Measurements from ENCODE around the gene ZFHX3. TPM values are rescaled to one million over a fixed set of nuclear protein-coding genes. Genes with fewer than 3 reads are reported as not detected.

Gene ZFHX3
- total RNA-seq, 1 donor from 2014 or later: 6.7 TPM

DNA sequence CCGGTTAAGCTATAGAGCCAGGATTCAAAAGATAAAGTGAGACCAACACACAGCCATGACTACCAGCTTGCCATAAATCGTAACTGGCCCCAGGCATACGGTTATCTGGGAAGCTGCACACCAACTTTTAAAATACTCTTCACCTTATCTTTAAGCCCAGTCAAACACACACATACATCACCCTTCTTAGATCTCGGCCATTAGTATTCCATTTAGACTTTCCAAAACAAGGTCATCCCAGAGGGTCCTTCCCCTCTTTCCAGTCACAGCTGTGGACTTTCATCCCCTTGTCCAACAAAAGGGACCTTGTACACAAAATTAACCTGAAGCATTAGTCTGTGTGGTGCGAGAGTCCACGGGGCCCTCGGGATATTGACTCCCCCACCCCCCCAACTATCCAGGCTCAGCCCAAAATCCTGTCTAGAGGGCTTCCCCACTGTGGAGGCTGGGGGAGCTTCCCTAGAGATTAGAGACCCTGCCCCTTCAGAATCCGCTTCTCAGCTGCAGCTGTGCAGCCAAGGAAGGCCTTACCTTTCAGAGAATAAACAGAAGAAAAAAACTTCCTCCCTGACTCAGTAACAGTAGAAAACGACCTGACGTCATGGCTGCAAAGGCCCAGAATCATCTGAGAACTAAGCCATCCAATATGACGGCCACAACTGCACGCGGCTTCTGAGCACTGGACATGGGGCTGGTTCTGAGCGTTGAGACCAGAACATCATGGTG lies 9.9 kb downstream of the ZFHX3 start:
- no peak for DNase-seq

DNA sequence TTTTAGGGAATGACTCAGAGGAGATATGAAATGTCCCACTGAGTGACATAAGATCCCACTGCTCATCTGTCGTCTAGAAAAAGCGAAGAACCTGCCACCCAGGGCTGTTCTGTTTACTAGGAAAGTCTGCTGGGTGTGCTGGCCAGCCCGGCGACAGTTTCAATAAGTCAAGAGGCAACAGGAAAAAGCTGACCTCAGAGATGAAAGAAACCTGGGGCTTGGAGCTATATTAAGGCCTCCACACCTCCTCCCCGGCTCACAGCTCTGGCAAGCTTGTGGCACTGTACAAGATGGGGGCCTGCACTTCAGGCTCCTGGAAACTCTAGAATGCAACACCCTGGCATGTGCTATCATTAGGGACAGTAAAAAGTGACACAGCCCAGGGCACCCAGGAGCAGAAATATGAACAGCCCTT lies 10.6 kb downstream of the ZFHX3 start:
- DNase-seq: no peak

DNA sequence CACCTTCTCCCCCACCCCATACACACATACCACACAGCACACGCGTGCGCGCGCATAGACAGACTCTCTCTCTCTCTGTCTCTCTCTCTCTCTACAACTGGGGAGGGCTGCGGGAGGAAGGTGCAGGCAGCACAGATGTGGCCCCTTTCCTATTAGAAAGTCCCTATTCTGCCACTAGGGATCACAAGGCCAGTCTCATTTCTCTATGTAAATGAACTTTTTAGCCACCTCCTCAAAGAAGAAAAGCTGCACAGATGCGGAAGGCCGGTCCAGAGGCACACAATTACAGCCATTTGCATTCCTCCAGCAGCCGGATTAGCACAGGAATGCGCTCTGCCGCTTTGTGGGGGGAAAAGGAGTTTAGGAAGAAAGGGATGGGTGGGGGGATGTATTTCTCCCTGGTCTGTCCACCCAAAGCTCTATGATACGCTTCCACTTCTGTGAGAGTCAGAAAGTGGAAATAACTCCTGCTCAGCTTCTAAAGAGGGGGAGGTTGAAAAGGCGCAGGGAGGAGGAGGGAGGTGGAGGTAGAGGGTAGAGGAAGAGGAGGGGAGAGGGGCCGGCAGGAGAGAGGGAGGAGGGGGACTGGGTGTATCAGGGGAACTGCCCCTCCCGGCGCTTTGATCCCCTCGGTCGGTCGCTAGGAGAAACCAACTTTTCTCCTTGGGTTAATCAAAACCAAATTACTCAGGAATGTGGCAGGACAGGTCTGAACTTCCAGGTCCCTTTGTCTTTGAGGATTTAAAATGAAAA lies 11.7 kb downstream of the ZFHX3 start:
- no peak for DNase-seq

DNA sequence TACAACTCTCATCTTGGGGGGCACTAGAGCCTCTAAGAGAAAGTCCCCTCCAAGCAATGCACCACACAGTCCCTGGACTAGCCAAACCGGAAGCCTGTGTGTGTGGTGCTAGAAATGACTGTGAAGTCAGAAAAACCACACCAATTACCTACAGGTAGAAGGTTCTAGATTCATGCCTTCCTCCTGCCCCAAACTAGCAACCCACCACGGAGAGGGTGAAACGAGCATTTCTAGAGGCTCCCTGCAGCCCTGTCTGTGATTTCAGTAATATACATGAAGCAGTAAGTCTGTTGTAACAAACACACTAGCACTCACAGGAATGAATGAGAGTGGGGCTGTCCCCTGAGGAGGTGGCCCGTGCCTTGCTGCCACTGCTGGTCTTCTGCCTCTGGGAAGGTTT lies 13.6 kb downstream of the ZFHX3 start:
- no peak for DNase-seq

DNA sequence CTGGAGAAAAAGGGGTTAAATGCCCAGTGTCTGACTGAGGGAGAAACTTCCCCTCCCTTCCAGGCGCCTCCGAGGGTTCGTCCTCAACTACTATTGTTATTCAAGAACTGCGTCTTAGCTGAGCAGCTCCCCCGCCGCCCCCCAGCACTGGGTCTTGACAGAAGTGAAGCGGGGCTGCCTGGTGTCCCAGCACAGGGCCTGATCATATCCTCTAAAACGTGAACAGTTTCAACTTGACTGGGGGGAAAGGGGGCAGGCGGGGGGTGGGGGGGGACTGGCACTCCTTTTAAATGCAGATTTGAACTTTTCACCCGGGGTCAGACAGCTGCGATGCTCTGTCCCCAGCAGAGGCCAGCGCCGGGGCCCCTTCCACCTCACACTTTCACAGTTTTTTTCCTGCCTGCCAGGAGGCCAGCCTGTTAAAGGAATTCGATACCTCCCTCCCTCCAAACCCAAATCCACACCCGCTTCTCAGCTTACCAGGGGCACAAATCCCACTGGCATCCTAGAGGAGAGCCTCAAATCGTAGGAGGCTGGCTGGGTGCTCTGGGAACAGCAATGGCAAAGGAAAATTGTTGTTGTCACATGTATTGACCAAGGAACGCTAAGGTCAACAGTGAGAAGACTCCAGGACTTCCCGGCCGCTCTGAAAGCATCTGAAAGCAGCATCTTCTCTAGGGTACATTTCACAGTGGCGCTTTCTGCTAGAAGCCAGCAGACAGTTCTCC lies 14.5 kb downstream of the ZFHX3 start:
- no peak for DNase-seq

DNA sequence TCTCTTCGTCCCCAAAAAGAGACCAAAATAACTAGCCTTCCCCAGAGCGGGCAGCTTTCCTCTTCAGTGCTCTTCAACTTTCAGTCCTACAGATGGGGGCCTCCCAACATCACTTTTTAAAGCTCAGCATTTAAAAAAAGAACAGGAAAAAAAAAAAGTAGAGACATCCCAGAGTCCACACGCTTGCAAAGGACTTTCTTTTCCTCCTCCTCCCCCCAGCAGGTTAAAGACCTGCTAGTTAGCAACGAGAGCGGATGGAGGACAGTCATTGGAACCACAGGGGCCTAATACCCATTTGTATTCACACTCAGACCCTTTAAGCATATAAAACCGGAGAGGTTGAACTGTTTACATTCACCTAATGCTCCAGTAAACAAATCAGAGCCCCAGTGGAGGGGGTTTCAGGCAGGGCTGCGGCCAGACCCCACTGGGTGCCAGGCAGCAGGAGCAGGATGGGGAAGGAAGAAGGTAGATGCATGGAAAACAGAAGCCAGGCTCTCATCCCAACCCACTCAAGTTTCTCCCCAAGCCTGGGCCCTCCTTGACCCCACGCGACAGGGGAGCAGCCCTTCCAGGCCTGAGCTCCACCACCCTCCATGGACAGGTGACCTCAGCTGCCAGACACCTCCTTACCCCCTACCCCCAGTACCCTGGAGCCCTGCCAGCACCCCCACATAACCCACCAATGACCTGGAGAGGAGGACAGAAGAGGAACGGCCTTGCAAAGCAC lies 15.2 kb downstream of the ZFHX3 start:
- DNase-seq: no peak

DNA sequence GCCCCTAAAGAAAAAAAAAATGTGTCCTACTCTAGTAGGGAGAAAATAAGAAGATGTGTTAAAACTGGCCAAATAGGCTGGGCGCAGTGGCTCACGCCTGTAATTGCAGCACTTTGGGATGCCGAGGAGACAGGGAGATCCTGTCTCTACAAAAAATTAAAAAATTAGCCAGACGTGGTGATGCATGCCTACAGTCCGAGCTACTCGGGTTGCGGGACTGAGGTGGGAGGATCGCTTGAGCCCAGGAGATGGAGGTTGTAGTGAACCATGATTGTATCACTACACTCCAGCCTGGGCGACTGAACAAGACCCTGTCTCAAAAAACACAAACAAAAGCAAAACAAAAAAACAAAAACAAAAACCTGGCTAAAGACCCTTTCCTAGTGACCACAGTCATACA lies 15.9 kb downstream of the ZFHX3 start:
- no peak for DNase-seq

DNA sequence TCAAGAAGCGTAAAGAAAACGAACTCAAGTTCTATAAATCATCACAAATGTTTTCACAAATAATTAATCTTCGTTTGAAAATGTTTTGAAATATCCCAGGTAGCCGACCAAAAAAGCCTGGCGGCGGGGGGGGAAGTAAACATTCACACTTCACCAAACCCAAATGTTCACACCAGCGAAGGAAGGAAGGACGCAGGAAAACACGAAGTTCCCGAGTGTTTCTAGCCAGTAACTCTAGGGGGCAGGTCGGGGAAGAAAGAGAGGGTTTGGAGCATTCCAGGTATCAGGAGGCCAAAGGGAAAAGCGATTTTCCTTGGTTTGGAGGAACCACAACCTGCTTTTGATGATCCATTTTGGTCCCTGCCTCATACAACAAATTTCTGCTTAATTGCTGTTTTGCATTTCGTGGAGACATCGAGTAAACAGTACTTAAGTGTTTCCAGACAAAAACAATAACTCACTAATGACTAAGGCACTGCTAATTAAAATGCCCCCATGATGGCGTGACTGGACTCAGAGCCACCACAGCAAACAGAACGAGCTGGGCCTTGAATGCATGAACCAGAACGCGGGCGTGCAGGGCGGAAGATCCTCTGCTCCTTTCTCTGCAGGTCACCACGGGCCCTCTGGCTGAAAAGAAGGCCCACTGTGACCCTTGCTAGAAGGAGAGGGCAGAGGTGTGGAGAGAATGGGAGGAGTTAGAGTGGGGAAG lies 16.6 kb downstream of the ZFHX3 start:
- DNase-seq: no peak

DNA sequence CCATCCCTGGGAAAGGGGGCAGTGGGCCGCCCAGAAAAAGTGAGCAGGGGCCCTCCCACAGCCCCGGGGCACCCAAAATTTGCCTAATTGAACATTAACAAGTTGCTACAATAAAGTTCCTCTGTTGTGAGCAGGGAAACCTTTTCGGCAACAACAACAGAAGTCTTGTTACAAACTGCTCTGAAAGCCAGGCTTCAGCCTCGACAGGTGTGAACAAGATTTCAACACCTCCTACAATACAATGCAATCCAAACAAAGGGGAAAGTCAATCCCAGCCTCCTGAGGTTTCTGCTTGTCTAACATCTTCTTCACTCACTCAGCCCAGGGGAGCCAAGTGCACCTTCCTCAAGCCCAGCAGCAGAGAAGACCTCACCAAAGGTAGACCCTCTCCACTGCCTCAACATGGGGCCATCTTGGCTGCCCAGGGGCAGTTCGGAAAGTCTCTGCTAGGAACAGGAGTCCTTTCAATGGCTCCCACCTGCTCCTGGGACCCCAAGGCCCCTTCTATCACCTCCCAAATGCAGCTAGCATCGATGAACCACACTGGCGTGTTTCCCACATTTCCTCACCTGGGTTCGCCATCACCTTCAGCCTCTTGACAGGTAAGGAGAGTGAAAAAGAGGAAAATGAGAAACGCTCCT lies 19.1 kb downstream of the ZFHX3 start:
- no peak for DNase-seq

DNA sequence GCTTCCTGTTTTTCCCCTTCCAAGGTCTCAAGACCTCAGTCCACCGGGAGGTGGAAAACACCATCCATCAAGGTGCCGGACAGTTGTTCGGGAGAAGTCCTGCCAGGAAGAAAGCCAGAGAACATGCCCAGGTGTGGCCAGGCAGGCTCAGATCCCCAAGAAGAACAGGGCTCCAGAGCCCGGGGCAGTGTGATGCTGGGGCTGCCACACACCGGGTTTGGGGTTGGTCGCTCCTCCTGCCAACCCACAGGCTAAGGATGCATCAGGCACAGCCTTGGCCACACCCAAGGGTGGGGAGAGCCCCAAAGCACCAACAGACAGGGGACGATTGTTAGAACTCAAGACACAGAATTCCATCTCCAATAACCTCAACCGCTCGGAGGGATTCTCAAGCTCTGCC lies 19.7 kb downstream of the ZFHX3 start:
- no peak for DNase-seq

DNA sequence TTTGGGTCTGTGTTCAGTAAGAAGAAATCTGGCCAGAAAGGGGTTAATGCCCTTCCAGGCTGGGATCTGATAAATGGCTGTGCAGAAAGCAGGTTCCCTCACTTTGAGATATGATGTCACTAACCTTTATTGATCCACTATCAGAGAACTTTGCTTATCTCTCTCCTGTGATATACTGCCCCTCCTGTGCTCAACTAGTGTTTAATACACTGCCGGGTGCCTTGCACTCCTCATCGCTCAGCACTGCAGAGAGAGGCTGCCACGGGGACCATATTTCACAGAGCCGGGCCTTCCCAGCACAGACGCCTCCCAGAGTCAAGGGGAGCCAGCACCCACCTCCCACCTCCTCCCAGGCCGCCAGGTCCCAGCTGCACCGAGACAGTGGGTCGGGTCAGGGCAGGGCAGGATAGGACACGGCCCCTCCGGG lies 20.2 kb downstream of the ZFHX3 start:
- no peak for DNase-seq

DNA sequence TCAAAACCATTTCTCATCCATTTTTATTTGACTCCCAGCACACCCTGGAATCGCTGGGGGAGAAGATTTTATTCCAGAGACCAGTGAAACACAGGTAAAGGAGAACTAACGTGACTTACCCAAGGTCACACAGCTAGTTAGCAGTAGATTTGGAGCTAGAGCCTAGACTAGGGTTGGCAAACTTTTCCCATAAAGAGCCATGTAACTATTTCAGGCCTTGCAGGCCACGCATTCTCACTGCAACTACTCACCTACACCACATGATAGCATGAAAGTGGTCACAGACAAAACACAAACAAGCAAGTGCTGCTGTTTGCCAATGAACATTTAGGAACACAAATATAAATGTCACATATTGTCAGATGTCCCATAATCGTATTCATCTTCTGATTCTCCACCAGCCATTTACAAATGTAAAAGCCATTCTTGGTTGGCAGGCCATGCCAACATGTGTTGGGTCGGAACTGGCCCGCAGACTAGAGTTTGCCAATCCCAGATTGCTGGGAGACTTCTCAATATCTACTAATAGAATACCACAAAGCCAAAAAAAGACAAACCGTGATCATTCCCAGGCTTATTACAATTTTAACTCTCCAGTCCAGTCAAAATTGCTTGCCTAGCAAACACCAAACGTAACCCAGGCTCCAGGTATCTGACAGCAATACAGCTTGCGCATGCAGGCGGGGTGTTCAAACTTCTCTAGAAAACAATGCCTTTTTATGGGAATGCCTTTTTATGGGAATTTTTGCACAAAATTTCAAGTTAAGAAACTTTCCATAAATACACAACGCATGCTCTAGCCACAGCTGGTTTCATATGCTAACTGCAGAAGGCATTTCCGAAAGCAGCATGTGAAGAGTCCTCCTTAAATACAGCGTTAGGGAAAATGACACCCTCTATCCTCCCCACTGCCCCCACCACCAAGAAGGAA lies 20.9 kb downstream of the ZFHX3 start:
- no peak for DNase-seq

DNA sequence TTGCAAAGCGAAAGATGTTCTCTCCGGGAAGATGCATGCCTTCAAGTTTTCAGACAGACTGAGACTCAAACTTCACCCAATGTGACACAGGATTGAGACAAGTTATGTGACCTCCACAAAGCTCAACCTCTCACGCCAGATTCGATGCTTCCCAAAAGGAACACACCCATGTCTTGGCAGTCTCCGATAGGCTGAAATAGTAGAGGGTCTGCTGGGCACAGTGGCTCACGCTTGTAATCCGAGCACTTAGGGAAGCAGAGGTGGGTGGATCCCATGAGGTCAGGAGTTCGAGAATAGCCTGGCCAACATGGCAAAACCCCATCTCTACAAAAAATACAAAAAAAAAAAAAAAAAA lies 22.1 kb downstream of the ZFHX3 start:
- DNase-seq: no peak

DNA sequence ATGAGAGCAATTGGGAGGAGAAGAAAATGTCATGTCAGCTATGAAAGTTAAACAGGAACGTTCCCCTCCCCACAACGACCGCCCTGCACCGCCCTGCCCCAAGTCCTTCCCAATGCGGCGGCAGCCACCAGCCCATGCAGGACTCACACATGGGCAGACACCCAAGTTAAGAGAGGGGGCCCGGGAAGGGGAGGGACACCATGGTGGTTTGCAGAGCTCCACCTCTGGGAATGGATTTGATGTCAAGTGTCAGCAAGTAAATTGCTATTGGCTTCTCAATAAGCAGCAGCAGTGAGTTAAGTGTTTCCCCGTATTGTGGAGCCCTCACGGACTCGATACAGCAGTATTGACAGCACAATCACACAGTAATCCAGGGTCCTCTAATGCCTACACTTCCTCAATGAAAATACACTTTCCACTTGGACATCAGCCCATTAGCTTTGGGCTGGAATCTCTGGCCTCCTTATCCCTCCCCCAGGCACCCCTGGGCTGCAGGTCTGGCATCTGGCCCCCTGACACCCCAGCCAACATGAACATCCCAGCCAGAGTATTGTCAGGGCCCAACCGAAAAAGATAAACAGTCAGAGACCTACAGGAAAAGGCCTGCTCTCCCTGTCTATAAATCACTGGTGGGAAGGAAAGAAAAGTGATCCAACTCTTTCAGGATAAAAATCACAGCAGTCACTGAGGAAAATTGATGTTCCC lies 22.6 kb downstream of the ZFHX3 start:
- peak; percentile 20 for DNase-seq

DNA sequence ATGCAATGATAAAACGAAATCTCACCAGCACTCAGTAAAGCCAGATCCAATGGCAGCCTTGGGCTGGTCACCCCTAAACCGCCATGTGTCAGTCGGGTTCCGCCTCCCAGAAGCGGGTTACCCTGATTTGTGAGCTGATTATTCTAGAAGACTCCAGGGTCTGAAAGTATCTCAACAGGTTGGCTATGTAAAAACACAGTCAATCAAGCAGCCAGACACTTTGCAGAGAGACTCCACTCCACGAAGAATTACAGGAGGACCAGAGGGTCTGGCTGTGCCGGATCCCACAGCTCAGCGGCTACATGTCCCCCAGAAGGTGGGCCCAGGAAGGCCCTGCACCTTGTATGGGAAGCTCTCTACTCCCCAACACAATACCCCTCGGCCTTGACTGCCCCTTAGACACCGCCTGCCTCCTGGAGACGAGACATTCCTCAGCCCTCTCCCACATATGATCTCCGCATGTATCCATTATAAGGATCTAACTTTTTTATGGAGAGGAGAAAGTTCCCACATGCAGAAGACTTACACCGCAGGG lies 23.3 kb downstream of the ZFHX3 start:
- no peak for DNase-seq

DNA sequence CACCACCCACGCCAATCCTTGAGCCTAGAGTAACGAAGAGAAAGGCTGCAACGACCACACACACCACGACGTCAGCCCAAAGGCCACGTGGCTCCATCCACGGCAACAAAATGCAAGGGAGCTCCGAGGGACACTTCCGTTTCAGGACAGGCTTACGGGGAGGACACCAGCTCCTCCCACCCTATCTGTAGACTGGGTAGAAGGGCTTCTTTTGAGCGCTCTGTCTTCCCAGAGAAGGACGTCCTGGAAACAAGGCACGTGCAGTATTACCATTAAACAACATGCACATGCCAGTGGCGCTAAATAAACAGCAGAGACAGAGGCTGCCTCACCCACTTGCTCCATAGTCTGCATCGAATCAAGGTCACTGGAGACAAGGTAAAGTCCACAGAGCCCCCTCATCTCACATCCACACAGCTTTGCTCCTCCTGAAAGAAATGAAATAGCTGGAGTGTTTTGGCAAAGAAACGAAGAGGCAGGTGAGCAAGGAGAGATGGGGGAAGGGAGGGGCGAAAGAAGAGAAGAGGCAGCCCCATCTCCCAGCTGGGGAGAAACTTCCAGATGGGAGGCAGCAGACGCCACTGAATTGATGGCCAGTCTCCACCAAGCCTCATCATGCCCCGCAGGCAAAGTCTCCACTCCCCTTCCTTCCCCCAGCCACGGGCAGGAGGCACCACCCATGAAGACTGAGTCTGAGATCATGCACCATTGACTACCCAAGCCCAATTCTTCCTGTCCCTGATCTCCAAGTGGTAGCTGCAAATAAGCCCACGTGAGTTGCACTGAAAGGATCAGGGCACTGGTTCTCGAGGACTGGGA lies 24.0 kb downstream of the ZFHX3 start:
- no peak for DNase-seq

DNA sequence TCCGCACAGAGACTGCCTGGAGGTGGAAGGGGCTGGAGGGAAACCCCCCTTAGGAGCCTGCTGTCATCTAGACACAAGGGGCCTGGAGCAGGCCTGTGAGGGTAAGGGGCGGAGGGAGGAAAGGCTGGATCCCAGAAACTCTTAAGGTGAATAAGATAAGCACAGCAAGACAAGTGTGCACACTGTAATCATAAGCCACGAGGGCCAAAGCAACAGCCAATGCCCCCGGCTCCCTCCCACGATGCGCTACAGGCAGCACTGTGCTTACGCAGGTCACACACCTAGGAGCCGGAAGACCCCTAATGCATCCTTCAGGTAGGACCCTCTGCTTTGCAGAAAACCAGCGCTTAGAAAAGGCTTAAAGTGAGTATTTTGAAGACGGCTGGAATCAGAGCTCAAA lies 24.6 kb downstream of the ZFHX3 start:
- DNase-seq: no peak

DNA sequence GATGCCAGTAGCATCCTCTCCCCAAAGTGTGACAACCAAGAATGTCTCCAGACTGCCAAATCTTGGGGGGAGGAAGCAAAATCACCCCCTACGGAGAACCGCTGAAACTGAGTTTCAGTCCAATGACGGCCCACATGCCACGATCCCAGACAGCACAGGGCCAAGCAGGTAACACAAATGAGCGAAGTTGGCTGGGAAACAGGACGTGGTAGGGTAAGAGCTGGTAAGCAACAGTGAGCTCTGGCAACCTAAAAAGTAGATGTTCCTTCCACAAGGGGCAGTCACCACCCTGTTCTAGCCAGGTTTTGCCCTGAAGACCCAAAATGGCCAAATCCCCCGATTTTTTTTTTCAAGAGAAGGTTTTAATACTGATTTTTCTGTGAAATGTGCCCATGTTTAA lies 25.4 kb downstream of the ZFHX3 start:
- DNase-seq: no peak
